GM08714 (cell line): ENCODE results near the gene DDX46.
"Not testable (repeated sequence)": the region's sequence is repeated elsewhere in the genome, so short reads cannot be mapped to it uniquely, and the experiment has no call there.

ENCODE experiments used
- H3K4me3 ChIP-seq: fragments of 200-500 bp; sonication (Bioruptor generic); 2 replicates; pipeline ENCODE4 v1.5.1; 2014; ENCODE audit warnings: mild to moderate bottlenecking, low read length, inconsistent platforms
- ZNF274 ChIP-seq: IDR thresholded peaks from 2 replicates; pipeline ENCODE4 v1.6.1; 2012; ENCODE audit warnings: mild to moderate bottlenecking, low read depth, low read length

Gene DDX46

GRCh38 chr5:134758176-134758503, 439 bp upstream of the DDX46 start:
- no peak for TF ChIP-seq ZNF274
- peak overlapping the region; percentile 38; the same call in 1 of the 2 replicates for H3K4me3 ChIP-seq

GRCh38 chr5:134767528-134768291, 9.1 kb downstream of the DDX46 start:
- not testable (repeated sequence) for H3K4me3 ChIP-seq

- no peak for TF ChIP-seq ZNF274
- H3K4me3 ChIP-seq = no peak overlapping the region
Measured at GRCh38 chr5:134769206-134769605, 10.6 kb downstream of the DDX46 start.

GRCh38 chr5:134772461-134773125, 14.0 kb downstream of the DDX46 start:
- no peak for TF ChIP-seq ZNF274

GRCh38 chr5:134777366-134777765, 18.8 kb downstream of the DDX46 start:
- no peak for TF ChIP-seq ZNF274
- H3K4me3 ChIP-seq = no peak overlapping the region

More at GRCh38 chr5:134772461-134773125, 14.0 kb downstream of the DDX46 start:
- H3K4me3 ChIP-seq = no peak overlapping the region

- no peak overlapping the region for H3K4me3 ChIP-seq
- TF ChIP-seq ZNF274 = no peak
Measured at GRCh38 chr5:134784241-134784920, 25.8 kb downstream of the DDX46 start.

- no peak overlapping the region for H3K4me3 ChIP-seq
- no peak for TF ChIP-seq ZNF274
Measured at GRCh38 chr5:134784946-134785620, 26.5 kb downstream of the DDX46 start.

- H3K4me3 ChIP-seq = no peak overlapping the region
- no peak for TF ChIP-seq ZNF274
Measured at GRCh38 chr5:134787692-134788091, 29.1 kb downstream of the DDX46 start.

GRCh38 chr5:134791580-134791979, 33.0 kb downstream of the DDX46 start:
- TF ChIP-seq ZNF274 = no peak
- H3K4me3 ChIP-seq = no peak overlapping the region

- no peak for TF ChIP-seq ZNF274
- no peak overlapping the region for H3K4me3 ChIP-seq
Measured at GRCh38 chr5:134792286-134792685, 33.7 kb downstream of the DDX46 start.

GRCh38 chr5:134793111-134793510, 34.5 kb downstream of the DDX46 start:
- TF ChIP-seq ZNF274 = no peak
- H3K4me3 ChIP-seq = no peak overlapping the region

- TF ChIP-seq ZNF274 = no peak
Measured at GRCh38 chr5:134794082-134794481, 35.5 kb downstream of the DDX46 start.

GRCh38 chr5:134794819-134795218, 36.2 kb downstream of the DDX46 start:
- TF ChIP-seq ZNF274 = no peak
- H3K4me3 ChIP-seq = no peak overlapping the region

More at GRCh38 chr5:134794082-134794481, 35.5 kb downstream of the DDX46 start:
- H3K4me3 ChIP-seq = no peak overlapping the region

GRCh38 chr5:134798468-134798867, 39.9 kb downstream of the DDX46 start:
- no peak overlapping the region for H3K4me3 ChIP-seq
- TF ChIP-seq ZNF274 = no peak

- H3K4me3 ChIP-seq = no peak overlapping the region
- TF ChIP-seq ZNF274 = no peak
Measured at GRCh38 chr5:134803821-134804220, 45.2 kb downstream of the DDX46 start.
